ENCODE data around the gene TANC1. TPM values are rescaled to one million over a fixed set of nuclear protein-coding genes. Genes with fewer than 3 reads are reported as not detected.

TANC1 gene
- total RNA-seq, 6 experiments from 2014 or later: 4.0 to 12.7 (median 11.3) TPM

GRCh38 chr2:159123786-159124185, 155.3 kb downstream of the TANC1 start:
- no peak for DNase-seq
- H3K4me3 ChIP-seq: no peak overlapping the region
- H3K27me3 ChIP-seq: no peaks in the 10 kb centered on the region
- no peak for ATAC-seq
- intact Hi-C loops (cut with DNase I): loop anchor here in 1 of 2 donors (5.0 kb wide), 1 partner anchor 226 kb away; no protein-coding TSS in a partner anchor
- H3K4me1 ChIP-seq: no peaks in the 10 kb centered on the region
- H3K9me3 ChIP-seq: no peaks in the 10 kb centered on the region
- H3K36me3 ChIP-seq: no peaks in the 10 kb centered on the region
- no peak overlapping the region for H3K27ac ChIP-seq
- no peak for TF ChIP-seq POLR2A (IDR thresholded peaks at IDR 0.05)
- no peak for TF ChIP-seq CTCF (IDR thresholded peaks at IDR 0.05)
- WGBS (ENCODE audit: insufficient coverage, low coverage, low lambda C conversion rate, missing lambda C conversion rate): 91% methylated on average over 6 of the region's 9 CpGs

DNA sequence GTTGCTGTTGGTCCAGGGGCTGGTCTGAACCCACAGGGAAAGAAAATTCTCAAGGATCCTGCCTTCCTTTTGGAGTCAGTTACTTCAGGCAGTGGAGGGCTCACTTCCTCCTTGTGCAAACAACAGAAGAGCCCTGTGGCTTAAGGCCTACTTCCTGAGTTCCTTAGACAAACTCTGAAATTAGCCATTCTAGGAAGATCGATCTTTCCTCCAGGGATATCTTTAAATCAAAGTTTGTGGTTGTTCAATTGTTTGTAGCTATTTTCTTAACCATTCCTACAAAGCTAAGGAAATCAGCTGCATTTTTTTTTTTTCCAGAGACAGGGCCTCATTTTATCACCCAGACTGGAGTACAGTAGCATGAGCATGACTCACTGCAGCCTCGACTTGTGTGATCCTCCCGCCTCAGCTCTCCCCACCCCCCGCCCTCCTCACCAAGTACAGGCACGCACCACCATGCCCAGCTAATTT, 156.0 kb downstream of the TANC1 start:
- 35% methylated on average over 5 of the region's 5 CpGs for WGBS (ENCODE audit: insufficient coverage, low coverage, low lambda C conversion rate, missing lambda C conversion rate)
- no peaks in the 10 kb centered on the region for H3K36me3 ChIP-seq
- no peaks in the 10 kb centered on the region for H3K9me3 ChIP-seq
- ATAC-seq (peak; percentile 45 to 80 (median 62)), DNase-seq (no peak)
- no peak overlapping the region for H3K4me3 ChIP-seq
- TF ChIP-seq POLR2A (IDR thresholded peaks at IDR 0.05): no peak
- TF ChIP-seq CTCF (IDR thresholded peaks at IDR 0.05): no peak
- no peaks in the 10 kb centered on the region for H3K4me1 ChIP-seq
- intact Hi-C loops (cut with DNase I): loop anchor here in 1 of 2 donors (5.0 kb wide), 1 partner anchor 227 kb away; no protein-coding TSS in a partner anchor
- H3K27me3 ChIP-seq: no peaks in the 10 kb centered on the region
- H3K27ac ChIP-seq: no peak overlapping the region

- no peak for TF ChIP-seq POLR2A (IDR thresholded peaks at IDR 0.05)
- no peak for TF ChIP-seq CTCF (IDR thresholded peaks at IDR 0.05)
- ATAC-seq: peak in 1 of 4 donors; percentile 19
- intact Hi-C loops (cut with DNase I): loop anchor here in 1 of 2 donors (5.0 kb wide), 1 partner anchor 228 kb away; no protein-coding TSS in a partner anchor
- no peaks in the 10 kb centered on the region for H3K9me3 ChIP-seq
- H3K27ac ChIP-seq: no peak overlapping the region
- no peak overlapping the region for H3K4me3 ChIP-seq
- 64% methylated on average over 1 of the region's 3 CpGs for WGBS (ENCODE audit: insufficient coverage, low coverage, low lambda C conversion rate, missing lambda C conversion rate)
- H3K4me1 ChIP-seq: no peaks in the 10 kb centered on the region
- no peaks in the 10 kb centered on the region for H3K27me3 ChIP-seq
- no peak for DNase-seq
- H3K36me3 ChIP-seq: no peaks in the 10 kb centered on the region
Observed at GRCh38 chr2:159124931-159125467, 156.6 kb downstream of the TANC1 start.

- H3K27ac ChIP-seq: no peak overlapping the region
- intact Hi-C loops (cut with DNase I): no loop called here
Observed at GRCh38 chr2:159125858-159126257, 157.4 kb downstream of the TANC1 start.

More at GRCh38 chr2:159125858-159126257, 157.4 kb downstream of the TANC1 start:
- DNase-seq (no peak), ATAC-seq (no peak)
- WGBS (ENCODE audit: insufficient coverage, low coverage, low lambda C conversion rate, missing lambda C conversion rate): 81% methylated on average over 2 of the region's 4 CpGs
- H3K4me3 ChIP-seq: no peak overlapping the region
- no peaks in the 10 kb centered on the region for H3K36me3 ChIP-seq
- no peaks in the 10 kb centered on the region for H3K9me3 ChIP-seq
- H3K4me1 ChIP-seq: no peaks in the 10 kb centered on the region
- no peak for TF ChIP-seq POLR2A (IDR thresholded peaks at IDR 0.05)
- no peak for TF ChIP-seq CTCF (IDR thresholded peaks at IDR 0.05)
- H3K27me3 ChIP-seq: no peaks in the 10 kb centered on the region

Data from right lobe of liver (tissue), 6 donors.